NCI-H82 treated with DMSO at 0.1 percent for 48 hours (cell line): ENCODE measurements around the gene IGFBP1.

ENCODE experiments used
- DNase-seq: peaks from one replicate; lab custom pipeline; 2025; ENCODE audit not compliant: unreplicated experiment; lab: John Stamatoyannopoulos, UW

The IGFBP1 gene

GRCh38 chr7:45901566-45901965 lies 13.3 kb downstream of the IGFBP1 start:
- DNase-seq: no peak

GRCh38 chr7:45902820-45903219 lies 14.5 kb downstream of the IGFBP1 start:
- no peak for DNase-seq

- no peak for DNase-seq
Observed at GRCh38 chr7:45909561-45909960, 21.3 kb downstream of the IGFBP1 start.

- DNase-seq: no peak
Observed at GRCh38 chr7:45910855-45911254, 22.6 kb downstream of the IGFBP1 start.

GRCh38 chr7:45911311-45911710 lies 23.0 kb downstream of the IGFBP1 start:
- DNase-seq: no peak

GRCh38 chr7:45912972-45913371 lies 24.7 kb downstream of the IGFBP1 start:
- no peak for DNase-seq

GRCh38 chr7:45914911-45915310 lies 26.6 kb downstream of the IGFBP1 start:
- no peak for DNase-seq

GRCh38 chr7:45915606-45916005 lies 27.3 kb downstream of the IGFBP1 start:
- DNase-seq: no peak

GRCh38 chr7:45917064-45917463 lies 28.8 kb downstream of the IGFBP1 start:
- no peak for DNase-seq

GRCh38 chr7:45917658-45918057 lies 29.4 kb downstream of the IGFBP1 start:
- DNase-seq: peak; percentile 35

GRCh38 chr7:45918556-45918955 lies 30.3 kb downstream of the IGFBP1 start:
- no peak for DNase-seq

GRCh38 chr7:45919231-45919784 lies 31.0 kb downstream of the IGFBP1 start:
- peak; percentile 51 for DNase-seq

GRCh38 chr7:45919993-45920459 lies 31.7 kb downstream of the IGFBP1 start:
- no peak for DNase-seq

GRCh38 chr7:45920502-45921380 lies 32.5 kb downstream of the IGFBP1 start, which contains the start of gene IGFBP3:
Gene IGFBP3, minus strand, starts transcription at chr7:45921272. Its CDS starts 132 bp downstream, at chr7:45921140.
- DNase-seq: no peak

- no peak for DNase-seq
Observed at GRCh38 chr7:45921381-45921698, 33.1 kb downstream of the IGFBP1 start.

GRCh38 chr7:45921699-45922519 lies 33.6 kb downstream of the IGFBP1 start:
- DNase-seq: peak; percentile 34

- DNase-seq: no peak
Observed at GRCh38 chr7:45922810-45923209, 34.5 kb downstream of the IGFBP1 start.

- DNase-seq: peak; percentile 11
Observed at GRCh38 chr7:45923290-45923689, 35.0 kb downstream of the IGFBP1 start.

- no peak for DNase-seq
Observed at GRCh38 chr7:45923818-45924217, 35.5 kb downstream of the IGFBP1 start.

- DNase-seq: no peak
Observed at GRCh38 chr7:45924283-45924682, 36.0 kb downstream of the IGFBP1 start.

- no peak for DNase-seq
Observed at GRCh38 chr7:45927721-45928120, 39.4 kb downstream of the IGFBP1 start.

- DNase-seq: no peak
Observed at GRCh38 chr7:45930967-45931366, 42.7 kb downstream of the IGFBP1 start.
